GM19397 (cell line): ENCODE results near the gene RTCA.
"Not testable (repeated sequence)": the region's sequence is repeated elsewhere in the genome, so short reads cannot be mapped to it uniquely, and the experiment has no call there.

Experiments used
- ATAC-seq: cut with Tn5 transposase; IDR thresholded peaks from one replicate; pipeline ENCODE4 v1.9.1; 2021; ENCODE audit warnings: mild to moderate bottlenecking, moderate library complexity; ENCODE audit not compliant: unreplicated experiment

Gene RTCA

DNA sequence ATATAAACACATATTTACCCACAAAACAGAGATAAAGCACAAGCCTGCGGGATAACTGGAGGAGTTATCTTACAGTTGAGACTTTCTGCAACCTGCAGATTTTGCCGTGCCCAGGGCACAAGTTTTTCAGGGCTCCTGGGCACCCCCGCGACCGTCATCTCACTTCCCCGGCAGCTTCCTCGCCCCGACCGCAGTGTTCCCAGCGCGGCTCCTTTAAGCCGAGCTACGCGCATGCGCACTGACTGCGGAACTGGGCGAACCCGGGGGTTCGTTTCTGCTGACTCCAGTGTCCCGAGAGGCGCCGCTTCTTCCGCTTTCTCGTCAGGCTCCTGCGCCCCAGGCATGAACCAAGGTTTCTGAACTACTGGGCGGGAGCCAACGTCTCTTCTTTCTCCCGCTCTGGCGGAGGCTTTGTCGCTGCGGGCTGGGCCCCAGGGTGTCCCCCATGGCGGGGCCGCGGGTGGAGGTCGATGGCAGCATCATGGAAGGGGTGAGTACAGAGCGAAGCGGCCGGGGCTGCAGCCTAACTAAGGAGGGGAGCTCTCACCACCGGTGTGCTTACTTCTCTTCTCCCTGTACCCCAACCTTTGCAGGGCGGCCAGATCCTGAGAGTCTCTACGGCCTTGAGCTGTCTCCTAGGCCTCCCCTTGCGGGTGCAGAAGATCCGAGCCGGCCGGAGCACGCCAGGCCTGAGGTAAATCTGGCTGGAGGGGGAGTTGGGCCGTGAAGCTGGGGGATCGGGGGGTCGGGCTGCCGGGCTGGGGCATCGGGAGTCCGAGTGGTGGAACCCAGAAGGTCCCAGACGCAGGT, at the start of gene RTCA:
Gene RTCA, plus strand, starts transcription at position 286 of the 810 bp plus-strand sequence. Its CDS starts 160 bp downstream, at position 446.
- ATAC-seq, result peak; percentile 99

DNA sequence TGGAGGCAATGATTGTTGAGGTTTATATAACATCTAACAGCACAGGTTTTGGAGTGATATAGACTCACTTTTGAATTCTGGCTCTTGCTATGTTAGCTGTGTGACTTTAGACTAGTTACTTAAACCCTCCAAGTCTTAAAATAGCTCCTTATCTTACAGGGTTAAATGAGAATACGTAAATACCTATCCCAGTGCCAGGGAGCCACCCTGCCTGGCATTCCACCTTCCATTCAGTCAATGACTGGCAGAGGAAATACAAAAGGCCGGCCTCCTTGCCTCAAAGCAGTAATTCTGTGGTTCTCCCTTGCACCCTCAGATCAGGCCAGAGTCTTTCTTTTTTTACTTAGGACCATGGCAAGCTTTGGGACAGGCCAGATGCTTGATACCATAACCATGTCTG, 48.2 kb upstream of the RTCA start:
- ATAC-seq, result no peak

DNA sequence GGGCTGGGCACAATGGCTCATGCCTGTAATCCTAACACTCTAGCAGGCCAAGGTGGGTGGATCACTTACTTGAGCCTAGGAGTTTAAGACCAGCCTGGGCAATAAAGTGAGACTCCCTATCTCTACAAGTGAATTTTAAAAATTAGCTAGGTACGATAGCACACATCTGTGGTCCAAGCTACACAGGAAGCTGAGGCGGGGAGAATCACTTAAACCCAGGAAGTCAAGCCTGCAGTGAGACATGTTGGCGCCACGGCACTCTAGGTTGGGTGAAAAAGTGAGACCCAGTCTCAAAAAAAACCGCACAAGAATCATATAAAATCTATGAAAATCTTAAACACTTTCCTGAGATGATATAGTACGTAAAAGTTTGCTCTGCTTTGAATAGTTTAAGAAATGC, 46.6 kb upstream of the RTCA start:
- ATAC-seq, result no peak

DNA sequence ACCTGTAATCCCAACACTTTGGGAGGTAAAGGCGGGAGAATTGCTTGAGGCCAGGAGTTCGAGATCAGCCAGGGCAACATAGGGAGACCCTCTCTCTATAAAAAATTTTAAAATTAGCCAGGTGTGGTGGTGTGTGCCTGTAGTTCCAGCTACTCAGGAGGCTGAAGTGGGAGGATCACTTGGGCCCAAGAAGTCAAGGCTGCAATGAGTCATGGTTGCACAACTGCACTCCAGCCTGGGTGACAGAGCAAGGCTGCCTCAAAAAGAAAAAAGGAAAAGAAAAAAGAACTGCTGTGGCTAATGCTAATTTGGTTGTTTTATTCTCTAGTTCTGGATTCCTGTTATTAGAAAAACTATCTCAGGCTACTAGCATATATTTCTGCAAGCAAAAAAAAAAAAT, 46.1 kb upstream of the RTCA start:
- ATAC-seq, result no peak

DNA sequence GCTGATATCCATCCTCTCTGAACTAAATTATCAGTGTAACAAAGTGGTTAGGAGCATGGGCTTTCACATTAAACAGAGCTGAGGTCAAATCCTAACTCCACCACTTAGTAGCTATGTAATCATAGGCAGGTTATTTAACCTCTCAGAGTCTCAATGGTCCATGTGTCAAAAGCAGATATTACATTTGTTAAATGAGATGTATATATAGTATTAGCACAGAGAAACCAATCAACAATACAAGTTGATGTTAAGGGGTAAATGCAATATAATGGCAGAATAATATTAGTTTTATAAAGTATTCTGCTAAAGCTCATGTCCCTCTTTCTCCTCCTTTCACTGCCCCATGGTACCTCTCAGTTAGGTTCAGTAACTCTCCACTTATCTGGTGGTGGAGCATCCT, 43.6 kb upstream of the RTCA start:
- no peak for ATAC-seq

DNA sequence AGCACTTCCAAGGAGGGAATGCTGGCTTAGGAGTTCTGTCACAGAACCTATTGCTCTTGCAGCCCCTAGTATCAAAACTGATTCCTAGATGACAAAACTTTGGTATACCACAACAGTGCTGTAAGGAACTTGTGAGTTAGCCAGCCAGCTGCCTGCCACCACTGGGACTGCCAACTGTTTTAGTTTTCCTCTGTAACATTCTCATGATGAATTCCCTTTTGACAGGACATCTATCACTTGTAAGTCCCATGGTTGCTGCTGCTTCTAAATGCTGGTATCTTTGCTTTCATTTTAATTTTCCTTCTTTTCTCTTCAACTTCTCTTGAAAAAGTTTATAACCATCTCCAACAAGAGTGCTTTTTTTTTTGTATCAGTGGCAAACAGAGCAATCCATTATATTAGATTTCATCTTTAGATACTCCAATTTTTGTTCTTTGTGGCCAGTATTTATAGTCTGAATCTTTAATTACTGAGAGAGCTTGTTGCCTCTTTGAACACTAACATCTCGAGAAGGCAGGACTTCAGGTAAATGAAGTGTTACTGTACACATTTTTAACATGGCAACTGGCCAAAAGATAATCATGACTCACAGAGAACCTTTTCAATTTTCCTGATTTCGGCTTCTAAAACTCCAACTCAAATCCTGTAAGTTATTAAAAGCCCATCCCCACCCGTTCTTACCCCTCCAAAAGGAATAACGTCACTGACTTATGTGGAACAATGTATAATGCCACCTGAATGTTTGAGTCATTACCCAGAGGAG, 36.2 kb upstream of the RTCA start:
- no peak for ATAC-seq

DNA sequence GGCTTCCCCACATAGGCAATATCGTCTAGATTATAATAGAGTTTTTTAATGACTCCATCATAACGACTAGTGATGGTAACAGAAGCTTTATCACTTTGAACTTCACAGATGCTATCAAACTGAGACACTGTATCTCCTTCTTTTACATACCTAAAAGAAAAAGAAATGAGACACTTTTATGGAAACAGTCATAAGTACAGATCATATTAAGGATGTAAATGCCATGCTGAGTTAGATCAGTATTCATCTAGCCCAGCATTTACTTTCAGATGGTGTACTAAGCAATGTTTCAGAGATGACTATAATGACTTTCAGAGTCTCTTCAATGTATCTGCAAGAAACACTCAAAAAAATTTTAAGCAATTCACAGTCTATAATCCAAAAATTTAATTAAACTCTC, 35.3 kb upstream of the RTCA start:
- ATAC-seq, result no peak

DNA sequence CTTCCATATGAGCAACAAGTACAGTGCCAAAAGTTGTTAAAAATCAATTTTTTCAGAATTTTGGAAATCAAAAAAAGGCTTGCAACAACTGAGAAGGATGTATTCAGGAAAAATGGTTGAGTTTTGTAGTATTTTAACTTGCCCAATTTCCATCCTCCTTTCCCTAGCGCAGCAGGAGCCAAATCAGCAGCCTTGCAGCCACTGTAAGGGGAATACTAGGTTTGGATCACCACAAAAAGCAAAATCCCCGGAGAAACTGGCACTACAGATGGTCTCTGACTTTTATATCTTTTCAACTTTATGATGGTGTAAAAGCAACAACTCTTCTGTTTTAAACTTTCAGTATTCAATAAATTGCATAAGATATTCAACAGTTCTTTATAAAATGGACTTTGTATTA, 34.3 kb upstream of the RTCA start:
- no peak for ATAC-seq

DNA sequence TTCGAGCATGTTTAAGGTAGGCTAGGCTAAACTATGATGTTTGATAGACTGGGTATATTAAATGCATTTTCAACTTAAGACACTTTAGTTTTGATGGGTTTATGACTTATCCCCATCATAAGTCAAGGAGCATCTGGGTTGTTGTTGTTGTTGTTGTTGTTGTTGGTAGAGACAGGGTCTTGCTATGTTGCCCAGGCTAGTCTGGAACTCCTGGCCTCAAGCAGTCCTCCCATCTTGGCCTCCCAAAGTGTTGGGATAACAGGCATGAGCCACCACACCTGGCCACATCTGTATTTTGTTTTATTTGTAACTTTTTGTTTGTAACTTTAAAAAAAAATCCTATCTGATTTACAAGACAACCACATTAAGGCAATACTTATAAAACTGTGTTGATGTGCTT, 33.9 kb upstream of the RTCA start:
- ATAC-seq, result no peak

DNA sequence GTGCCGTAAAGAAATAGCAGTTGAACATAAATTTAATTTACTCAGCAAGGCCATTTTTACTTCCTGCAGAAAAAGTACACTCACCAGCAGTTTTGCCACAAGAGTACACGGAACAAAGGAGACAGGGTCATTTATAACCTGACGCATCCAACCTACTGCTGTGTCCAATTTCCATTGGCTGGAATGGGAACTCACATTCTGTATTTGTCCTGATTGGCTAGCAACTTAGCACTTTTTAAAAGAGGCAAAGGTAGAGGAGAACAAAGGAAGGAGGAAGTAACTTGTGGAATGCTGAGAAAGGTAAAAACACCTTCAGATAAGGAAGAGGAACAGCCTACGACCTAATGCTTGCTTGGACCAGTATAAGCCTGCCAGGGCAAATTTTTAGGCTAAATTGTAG, 32.5 kb upstream of the RTCA start:
- ATAC-seq, result not testable (repeated sequence)

DNA sequence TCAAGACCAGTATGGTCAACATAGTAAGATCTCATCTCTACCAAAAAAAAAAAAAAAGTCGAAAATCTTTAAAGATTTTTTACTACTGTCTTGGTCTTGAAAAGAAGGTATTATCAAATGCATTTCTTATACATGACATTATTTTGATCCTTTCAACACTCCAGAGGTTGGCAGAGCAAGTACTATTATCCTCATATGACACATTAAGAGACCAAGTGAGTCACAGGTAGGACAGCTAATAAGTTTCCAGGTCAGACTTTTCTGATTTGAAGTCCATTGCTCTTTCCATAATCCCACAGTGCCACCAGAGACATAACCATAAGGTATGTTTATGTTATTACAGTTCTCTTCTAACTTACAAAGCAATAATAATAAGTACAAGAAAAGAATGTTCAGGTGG, 31.6 kb upstream of the RTCA start:
- ATAC-seq, result no peak

DNA sequence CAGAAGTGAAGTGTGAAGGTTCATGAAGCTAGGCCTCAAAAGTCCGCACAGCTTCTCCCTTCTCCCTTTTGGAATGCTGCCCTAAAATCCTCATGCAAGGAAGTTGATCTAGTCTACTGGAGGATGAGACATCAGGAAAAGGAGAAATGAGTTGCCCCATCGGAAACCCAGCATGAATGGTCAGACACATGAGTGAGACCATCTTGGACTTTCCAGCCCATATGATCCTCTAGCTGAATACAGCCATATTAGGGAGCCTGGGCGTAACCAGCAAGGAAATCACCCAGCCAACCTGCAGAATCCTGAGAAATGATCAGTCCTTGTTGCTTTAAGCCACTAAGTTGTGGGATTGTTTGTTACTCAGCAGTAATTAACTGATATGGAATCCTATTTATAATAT, 28.9 kb upstream of the RTCA start:
- no peak for ATAC-seq

DNA sequence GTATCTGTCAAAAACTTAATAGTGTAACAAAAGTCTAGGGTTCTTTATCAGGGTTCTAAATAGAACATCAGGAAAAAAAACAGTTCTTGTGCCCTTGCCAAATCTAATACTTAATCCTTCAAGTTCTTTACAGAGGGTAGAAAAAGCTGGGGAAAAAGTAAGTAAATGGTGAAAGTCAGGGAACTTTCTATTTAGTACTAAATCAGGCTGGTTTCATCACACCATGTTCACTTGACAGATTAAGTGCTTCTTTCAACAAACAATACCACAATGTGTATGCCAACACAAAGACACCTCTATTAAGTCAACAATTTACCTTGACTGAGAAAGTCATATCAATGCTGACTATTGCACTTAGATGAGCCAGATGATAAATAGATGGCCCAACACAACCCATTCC, 26.1 kb upstream of the RTCA start:
- no peak for ATAC-seq

DNA sequence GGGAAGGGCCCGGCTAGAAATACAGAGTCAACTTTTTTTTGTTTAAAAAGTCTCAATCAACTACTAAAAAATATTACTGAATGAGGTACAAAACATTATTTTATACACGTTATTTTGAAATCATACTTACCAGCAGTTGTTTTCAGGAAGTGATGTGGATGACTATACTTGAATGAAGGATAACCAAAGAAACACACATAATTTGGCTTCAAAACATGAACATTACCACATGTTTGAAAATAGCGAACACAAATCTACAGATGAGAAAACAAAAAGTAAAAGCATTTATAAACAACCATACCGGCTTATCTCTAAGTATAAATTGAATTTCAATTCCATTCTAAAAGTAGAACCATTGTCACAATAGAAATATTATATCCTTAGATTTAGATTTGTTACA, 25.4 kb upstream of the RTCA start:
- no peak for ATAC-seq

DNA sequence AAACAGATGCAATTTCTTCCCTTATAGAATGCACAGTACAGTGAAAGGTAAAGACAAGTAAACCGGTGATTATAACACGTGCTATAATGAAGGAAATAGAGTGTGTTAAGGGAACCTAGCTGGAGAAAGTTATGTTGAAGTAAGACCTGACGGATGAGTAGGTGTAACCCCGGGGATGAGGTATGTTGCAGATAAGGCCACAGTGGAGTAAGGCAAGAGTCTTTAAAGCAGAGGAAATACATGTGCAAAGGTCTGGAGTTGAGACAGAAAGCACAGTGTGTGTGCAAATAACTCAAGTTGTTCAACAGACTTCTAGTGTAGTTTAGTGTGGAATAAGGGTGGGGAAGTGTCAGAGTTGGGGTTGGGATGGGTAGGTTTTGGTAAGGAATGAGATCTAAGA, 19.3 kb upstream of the RTCA start:
- no peak for ATAC-seq

DNA sequence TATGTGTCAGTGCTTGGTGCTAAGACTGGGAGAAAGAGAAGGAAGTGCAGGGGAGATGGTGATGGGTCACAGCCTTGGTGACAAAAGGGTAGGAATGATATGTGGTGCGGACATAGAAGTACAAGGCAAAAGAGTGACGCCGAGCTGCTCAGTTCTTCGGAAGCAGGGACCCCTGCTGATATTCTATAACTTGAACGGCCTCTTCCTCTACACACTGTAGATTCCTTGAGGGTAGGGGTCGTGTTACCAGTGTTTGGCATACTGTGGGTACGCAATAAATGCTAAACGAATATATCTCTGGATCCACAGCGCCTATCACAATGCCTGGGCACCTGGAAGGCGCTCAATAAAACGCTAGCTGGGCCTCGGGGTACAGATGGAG, 16.9 kb upstream of the RTCA start:
- no peak for ATAC-seq

DNA sequence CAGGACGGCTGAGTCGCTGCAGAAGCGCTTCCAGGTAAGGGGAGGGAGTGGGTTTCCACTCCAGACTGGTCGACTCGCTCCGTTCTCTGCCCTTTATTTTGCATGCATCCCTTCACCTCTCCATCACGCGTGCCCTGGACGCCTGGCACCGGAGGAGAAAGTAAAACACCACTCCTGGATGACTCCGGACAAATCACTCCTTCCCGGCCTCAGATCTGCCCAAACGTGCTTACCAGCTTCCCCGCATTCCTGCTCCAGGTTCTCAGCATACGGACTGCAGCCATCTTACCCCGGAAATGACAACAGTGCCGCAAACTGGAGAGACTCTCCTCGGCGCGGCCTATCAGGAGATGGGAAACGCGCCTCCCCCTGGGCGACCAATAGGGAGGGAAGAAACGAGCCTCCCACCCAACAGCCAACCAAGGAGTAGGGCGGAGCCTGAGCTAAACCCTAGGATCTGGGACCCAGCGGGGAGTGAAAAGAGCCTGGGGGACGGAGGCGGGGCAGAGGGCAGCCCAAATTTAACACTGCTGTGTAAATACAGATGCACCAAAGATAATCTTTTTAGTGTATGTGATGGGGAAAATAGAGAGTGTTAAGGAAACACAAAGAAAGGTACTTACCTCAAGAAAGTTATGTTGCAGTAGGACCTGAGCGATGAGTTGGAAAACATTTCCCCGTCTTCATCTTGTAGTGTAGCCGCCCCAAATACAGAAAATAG, 16.3 kb upstream of the RTCA start, which contains the start of gene DBT:
Gene DBT, minus strand, starts transcription at position 298 of the 721 bp plus-strand sequence. Its CDS starts 14 bp downstream, at position 284.
- ATAC-seq, result peak; percentile 100

DNA sequence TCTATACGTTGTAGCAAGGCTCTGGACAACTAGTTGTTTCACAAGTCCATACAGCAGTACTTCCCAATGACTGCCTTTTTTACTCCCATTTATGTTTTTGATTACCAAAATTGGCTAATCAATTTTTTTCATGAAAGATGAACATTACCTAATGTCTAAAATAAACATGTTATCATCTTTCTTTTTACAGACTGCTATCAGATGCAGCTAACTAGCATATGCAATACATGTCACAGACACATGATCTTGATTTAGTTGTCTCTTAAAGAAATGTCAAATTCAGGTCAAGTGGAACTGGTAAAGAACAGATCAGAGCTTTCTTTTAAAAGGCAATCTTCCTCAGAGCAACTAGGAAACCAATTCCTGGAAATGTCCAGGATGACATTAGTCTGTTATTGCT, 15.8 kb upstream of the RTCA start:
- ATAC-seq, result no peak

DNA sequence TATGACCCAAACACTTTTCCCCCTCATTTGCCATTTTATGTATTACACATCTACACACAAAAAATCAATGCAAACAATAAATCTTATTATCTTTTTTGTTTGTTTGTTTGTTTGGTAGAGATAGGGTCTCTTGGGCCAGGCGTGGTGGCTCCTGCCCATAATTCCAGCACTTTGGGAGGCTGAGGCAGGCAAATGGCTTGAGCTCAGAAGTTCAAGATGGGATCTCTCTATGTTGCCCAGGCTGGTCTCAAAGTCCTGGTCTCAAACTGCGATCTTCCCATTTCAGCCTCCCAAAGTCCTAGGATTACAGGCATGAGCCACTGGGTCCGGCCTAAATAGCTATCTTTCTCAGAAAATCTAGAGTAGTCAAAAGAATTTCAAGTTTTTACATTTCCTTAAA, 15.2 kb upstream of the RTCA start:
- no peak for ATAC-seq

DNA sequence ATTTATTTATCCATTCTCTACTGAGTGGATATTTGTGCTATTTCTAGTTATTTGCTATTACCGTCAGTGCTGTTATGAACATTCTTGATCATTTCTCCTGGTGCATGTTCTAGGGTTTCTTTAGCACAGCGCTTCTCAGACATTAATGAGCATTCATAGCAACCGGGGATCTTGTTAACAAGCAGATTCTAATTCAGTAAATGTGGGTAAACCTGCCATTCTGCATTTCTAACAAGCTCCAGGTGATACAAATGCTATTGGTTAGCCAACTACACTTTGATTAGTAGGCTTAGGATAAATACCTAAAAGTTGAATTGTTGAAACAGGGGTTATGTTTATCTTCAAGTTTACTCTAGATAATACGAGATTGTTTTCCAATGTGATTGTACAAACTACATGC, 13.1 kb upstream of the RTCA start:
- no peak for ATAC-seq

DNA sequence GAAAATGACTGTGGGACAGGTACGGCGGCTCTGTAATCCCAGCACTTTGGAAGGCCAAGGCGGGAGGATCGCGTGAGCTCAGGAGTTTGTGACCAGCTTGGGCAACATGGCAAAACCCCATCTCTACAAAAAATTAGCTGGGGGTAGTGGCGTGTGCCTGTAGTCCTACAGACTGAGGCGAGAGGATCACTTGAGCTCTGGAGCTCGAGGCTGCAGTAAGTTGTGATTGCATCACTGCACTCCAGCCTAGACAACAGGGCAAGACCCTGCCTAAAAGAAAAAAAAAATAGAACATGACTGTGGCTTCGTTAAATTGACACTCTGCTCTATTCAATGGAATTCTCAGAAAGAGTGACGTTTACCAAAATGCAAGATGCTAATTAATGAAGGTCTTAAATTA, 12.5 kb upstream of the RTCA start:
- ATAC-seq, result no peak

DNA sequence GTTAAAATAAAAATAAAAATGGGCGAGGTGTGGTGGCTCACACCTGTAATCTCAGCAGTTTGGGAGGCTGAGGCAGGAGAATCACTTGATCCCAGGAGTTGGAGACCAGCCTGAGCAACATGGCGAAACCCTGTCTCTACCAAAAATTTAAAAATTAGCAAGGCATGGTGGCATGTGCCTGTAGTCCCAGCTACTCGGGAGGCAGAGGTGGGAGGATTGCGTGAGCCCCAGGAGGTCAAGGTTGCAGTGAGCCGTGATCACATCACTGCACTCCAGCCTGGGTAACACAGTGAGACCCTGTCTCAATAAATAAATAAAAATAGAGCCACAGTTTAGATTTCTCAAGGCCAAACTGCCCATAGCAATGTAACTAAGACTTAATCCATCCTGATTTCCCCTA, 9.7 kb upstream of the RTCA start:
- ATAC-seq, result not testable (repeated sequence)
